SKM-1 (cell line): Measurements from ENCODE around the gene HDAC5.
"Not testable (repeated sequence)": the region's sequence is repeated elsewhere in the genome, so short reads cannot be mapped to it uniquely, and the experiment has no call there.

Source experiments
- DNase-seq: peaks from one replicate; lab custom pipeline; 2025; ENCODE audit not compliant: unreplicated experiment; lab: John Stamatoyannopoulos, UW

HDAC5 gene

GRCh38 chr17:44070455-44071197, 52.8 kb downstream of the HDAC5 start, which contains the start of gene G6PC3:
Gene G6PC3 (plus strand): TSS chr17:44070735. CDS start chr17:44070966, 231 bp downstream.
- peak; percentile 91 for DNase-seq

GRCh38 chr17:44069974-44070454, 53.4 kb downstream of the HDAC5 start:
- DNase-seq, result no peak

GRCh38 chr17:44067545-44067940, 55.9 kb downstream of the HDAC5 start:
- no peak for DNase-seq

- peak; percentile 86 for DNase-seq
These were observed 57.1 kb downstream of the HDAC5 start, which contains the start of gene LSM12 for GRCh38 chr17:44066204-44066930. Gene LSM12 (minus strand): TSS chr17:44066671. CDS start chr17:44066587, 84 bp downstream.

- DNase-seq, result no peak
These were observed 57.7 kb downstream of the HDAC5 start for GRCh38 chr17:44065668-44066203.

- DNase-seq, result no peak
These were observed 59.5 kb downstream of the HDAC5 start for GRCh38 chr17:44063704-44064639.

GRCh38 chr17:44062871-44063270, 60.6 kb downstream of the HDAC5 start:
- no peak for DNase-seq

GRCh38 chr17:44061446-44061845, 62.0 kb downstream of the HDAC5 start:
- DNase-seq, result no peak

GRCh38 chr17:44059101-44059892, 64.1 kb downstream of the HDAC5 start:
- DNase-seq, result no peak

GRCh38 chr17:44053125-44053872, 70.1 kb downstream of the HDAC5 start:
- no peak for DNase-seq

GRCh38 chr17:44049294-44050060, 74.0 kb downstream of the HDAC5 start:
- no peak for DNase-seq

GRCh38 chr17:44046893-44047292, 76.5 kb downstream of the HDAC5 start:
- not testable (repeated sequence) for DNase-seq

GRCh38 chr17:44045486-44045885, 78.0 kb downstream of the HDAC5 start:
- DNase-seq, result no peak

- no peak for DNase-seq
These were observed 79.4 kb downstream of the HDAC5 start for GRCh38 chr17:44044071-44044470.

- no peak for DNase-seq
These were observed 80.2 kb downstream of the HDAC5 start for GRCh38 chr17:44043272-44043696.

GRCh38 chr17:44039829-44040635, 83.4 kb downstream of the HDAC5 start:
- DNase-seq, result no peak

- DNase-seq, result no peak
These were observed 84.8 kb downstream of the HDAC5 start for GRCh38 chr17:44038604-44039011.

- no peak for DNase-seq
These were observed 86.0 kb downstream of the HDAC5 start for GRCh38 chr17:44037471-44037870.
